GM23248 (cell line): Measurements from ENCODE around the gene MPV17. TPM values are rescaled to one million over a fixed set of nuclear protein-coding genes. Genes with fewer than 3 reads are reported as not detected.
"Not testable (repeated sequence)": the region's sequence is repeated elsewhere in the genome, so short reads cannot be mapped to it uniquely, and the experiment has no call there.

ENCODE experiments used
- DNase-seq: peaks from one replicate; pipeline ENCODE4 v3.0.0-alpha.2; 2015
- H2AFZ ChIP-seq: fragments of 200-600 bp; sonication (generic); 2 replicates; pipeline ENCODE4 v1.6.1; 2016; ENCODE audit warnings: antibody characterized with exemption
- H3F3A ChIP-seq: fragments of 200-600 bp; sonication (generic); 2 replicates; pipeline ENCODE4 v1.6.1; 2016; ENCODE audit warnings: mild to moderate bottlenecking, antibody characterized with exemption, mixed run types; ENCODE audit not compliant: insufficient read depth
- H3K27ac ChIP-seq: fragments of 200-600 bp; sonication (generic); 2 replicates; pipeline ENCODE4 v1.5.1; 2016; ENCODE audit warnings: mild to moderate bottlenecking
- H3K27me3 ChIP-seq: fragments of 200-600 bp; sonication (generic); replicated peaks from 2 replicates; pipeline ENCODE4 v1.6.1; 2016; ENCODE audit warnings: mild to moderate bottlenecking; ENCODE audit not compliant: insufficient read depth
- H3K36me3 ChIP-seq: fragments of 200-600 bp; sonication (generic); 2 replicates; pipeline ENCODE4 v1.6.1; 2016; ENCODE audit warnings: low read depth, mild to moderate bottlenecking
- H3K4me1 ChIP-seq: fragments of 200-600 bp; sonication (generic); 2 replicates; pipeline ENCODE4 v1.6.1; 2016; ENCODE audit warnings: mild to moderate bottlenecking; ENCODE audit not compliant: insufficient read depth
- H3K4me2 ChIP-seq: fragments of 200-600 bp; sonication (generic); one replicate; pipeline ENCODE4 v1.6.1; 2016; ENCODE audit warnings: mild to moderate bottlenecking; ENCODE audit not compliant: unreplicated experiment
- H3K4me3 ChIP-seq: fragments of 200-600 bp; sonication (generic); 2 replicates; pipeline ENCODE4 v1.5.1; 2016; ENCODE audit warnings: mild to moderate bottlenecking
- H3K79me2 ChIP-seq: fragments of 200-600 bp; sonication (generic); 2 replicates; pipeline ENCODE4 v1.6.1; 2016; ENCODE audit warnings: mild to moderate bottlenecking; ENCODE audit not compliant: insufficient read depth
- H3K9ac ChIP-seq: fragments of 200-600 bp; sonication (generic); 2 replicates; pipeline ENCODE4 v1.6.1; 2016; ENCODE audit warnings: mild to moderate bottlenecking
- H3K9me2 ChIP-seq: fragments of 200-600 bp; sonication (generic); 2 replicates; pipeline ENCODE4 v1.6.1; 2016; ENCODE audit warnings: mixed run types, mild to moderate bottlenecking, moderate library complexity; ENCODE audit not compliant: insufficient read depth
- H3K9me3 ChIP-seq: fragments of 200-600 bp; sonication (generic); one replicate; pipeline ENCODE4 v1.6.1; 2017; ENCODE audit warnings: low read depth
- H4K20me1 ChIP-seq: fragments of 200-600 bp; sonication (generic); 2 replicates; pipeline ENCODE4 v1.6.0; 2016; ENCODE audit not compliant: insufficient read depth
- EZH2 ChIP-seq: fragments of 200-600 bp; sonication (generic); IDR thresholded peaks from 2 replicates; pipeline ENCODE4 v1.6.1; 2018; ENCODE audit warnings: antibody characterized with exemption, mild to moderate bottlenecking; ENCODE audit not compliant: insufficient read depth, poor library complexity, severe bottlenecking
- EZH2phosphoT487 ChIP-seq: fragments of 200-600 bp; sonication (generic); IDR thresholded peaks from 2 replicates; pipeline ENCODE4 v1.6.1; 2018; ENCODE audit warnings: antibody characterized with exemption, moderate library complexity, mild to moderate bottlenecking, low read depth; ENCODE audit not compliant: insufficient read depth
- WGBS, 2 experiments: methylation state at CpG; one replicate each; pipeline ENCODE4 v1.1.6; 2015 to 2017; ENCODE audit warnings: low lambda C conversion rate in 2 of 2, low coverage in 1 of 2; ENCODE audit errors: missing lambda C conversion rate in 2 of 2; 5-methylcytosine and 5-hydroxymethylcytosine counted together
- in situ Hi-C: fragments of 300-500 bp; cut with MboI; formaldehyde crosslinking; loops from 2 replicates; pipeline ENCODE4 v1.15.0; 2020
- polyA plus RNA-seq: library from polyadenylated mRNA; unstranded; fragments of >200 nt; fragmentation: Nextera tagmentation; extraction: Ambion mirVana; gene quantifications from 2 replicates; pipeline ENCODE4 v1.2.1, GENCODE V29; 2016
- total RNA-seq: library from RNA; depleted of rRNA; stranded (reverse); fragments of >200 nt; shearing (Covaris generic); gene quantifications from 2 replicates; pipeline ENCODE4 v1.2.3, GENCODE V29; 2014

The MPV17 gene
- total and polyA plus RNA-seq, 2 experiments from 2014 or later, result 91.0 to 128 TPM

DNA sequence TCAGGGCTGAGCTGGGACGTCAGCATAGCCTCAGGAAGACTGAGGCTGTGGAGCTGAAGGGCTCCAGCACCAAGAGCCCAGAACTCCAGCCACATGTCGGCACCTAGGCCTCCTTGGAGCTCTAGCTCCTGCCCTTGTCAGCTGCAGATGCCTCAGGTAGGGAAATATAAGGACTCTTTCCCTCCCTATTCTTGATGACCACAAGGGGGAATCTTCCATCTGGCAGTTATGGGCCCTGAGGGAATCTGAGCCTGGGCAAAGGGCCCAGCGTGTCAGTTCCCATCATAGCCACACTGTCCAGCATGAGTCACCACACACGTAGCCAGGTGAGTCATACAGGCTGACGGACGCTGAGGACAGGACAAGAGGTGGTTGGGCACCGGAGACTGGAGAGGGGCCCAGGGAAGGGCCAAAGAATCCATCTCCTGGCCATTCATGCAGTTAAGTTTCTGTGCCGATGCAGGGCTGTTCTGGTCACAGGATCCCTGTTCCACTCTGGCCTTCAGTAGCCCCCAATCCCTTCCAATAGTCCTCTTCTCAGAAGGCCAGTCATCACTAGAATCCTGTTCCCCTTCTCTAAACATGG, 1.8 kb downstream of the MPV17 start:
- H3K4me3 ChIP-seq, result peak overlapping the region; percentile 97
- H2AFZ ChIP-seq, result no peak overlapping the region
- H4K20me1 ChIP-seq, result no peaks in the 10 kb centered on the region
- no peaks in the 10 kb centered on the region for H3K27me3 ChIP-seq
- peaks cover 28% of the 10 kb centered on the region for H3K79me2 ChIP-seq
- H3K4me2 ChIP-seq, result peak overlapping the region; percentile 98
- H3K4me1 ChIP-seq, result peaks cover 23% of the 10 kb centered on the region
- H3K36me3 ChIP-seq, result no peaks in the 10 kb centered on the region
- DNase-seq, result peak; percentile 99
- peak overlapping the region; percentile 96 for H3K27ac ChIP-seq
- WGBS, 2 experiments, result 28 to 32% methylated on average over 8 of the region's 8 CpGs
- in situ Hi-C loops, result no loop called here
- no peaks in the 10 kb centered on the region for H3K9me2 ChIP-seq
- TF ChIP-seq EZH2phosphoT487 (no peak), EZH2 (no peak)
- H3K9me3 ChIP-seq, result no peaks in the 10 kb centered on the region
- H3K9ac ChIP-seq, result peak overlapping the region; percentile 100
- peaks cover 30% of the 10 kb centered on the region for H3F3A ChIP-seq

- DNase-seq, H3K9me2 ChIP-seq, H3K9me3 ChIP-seq, H4K20me1 ChIP-seq, H3K4me3 ChIP-seq, H3K36me3 ChIP-seq, H3K4me2 ChIP-seq, in situ Hi-C loops, H3K9ac ChIP-seq, H3K27me3 ChIP-seq, H2AFZ ChIP-seq, H3K27ac ChIP-seq: not testable (repeated sequence)
- WGBS, 2 experiments, result 95 to 96% methylated on average over 12 to 15 of the region's 15 CpGs
- peaks cover 28% of the 10 kb centered on the region for H3K79me2 ChIP-seq
- peaks cover 30% of the 10 kb centered on the region for H3F3A ChIP-seq
- peaks cover 23% of the 10 kb centered on the region for H3K4me1 ChIP-seq
Measured at GRCh38 chr2:27319839-27320238, 3.1 kb downstream of the MPV17 start.

GRCh38 chr2:27316655-27317412, 6.1 kb downstream of the MPV17 start:
- H3K4me1 ChIP-seq, result peaks cover 13% of the 10 kb centered on the region
- H4K20me1 ChIP-seq, result no peaks in the 10 kb centered on the region
- DNase-seq, result no peak
- peaks cover 18% of the 10 kb centered on the region for H3K79me2 ChIP-seq
- WGBS, 2 experiments, result 81 to 82% methylated on average over 10 to 12 of the region's 12 CpGs
- H3K9me2 ChIP-seq, result no peaks in the 10 kb centered on the region
- H3K9me3 ChIP-seq, result no peaks in the 10 kb centered on the region
- H2AFZ ChIP-seq, result no peak overlapping the region
- in situ Hi-C loops, result no loop called here
- H3K36me3 ChIP-seq, result no peaks in the 10 kb centered on the region
- H3F3A ChIP-seq, result peaks cover 13% of the 10 kb centered on the region
- H3K4me3 ChIP-seq, result no peak overlapping the region
- no peak overlapping the region for H3K4me2 ChIP-seq
- no peaks in the 10 kb centered on the region for H3K27me3 ChIP-seq
- H3K27ac ChIP-seq, result no peak overlapping the region
- TF ChIP-seq EZH2phosphoT487 (no peak), EZH2 (no peak)
- H3K9ac ChIP-seq, result no peak overlapping the region

DNA sequence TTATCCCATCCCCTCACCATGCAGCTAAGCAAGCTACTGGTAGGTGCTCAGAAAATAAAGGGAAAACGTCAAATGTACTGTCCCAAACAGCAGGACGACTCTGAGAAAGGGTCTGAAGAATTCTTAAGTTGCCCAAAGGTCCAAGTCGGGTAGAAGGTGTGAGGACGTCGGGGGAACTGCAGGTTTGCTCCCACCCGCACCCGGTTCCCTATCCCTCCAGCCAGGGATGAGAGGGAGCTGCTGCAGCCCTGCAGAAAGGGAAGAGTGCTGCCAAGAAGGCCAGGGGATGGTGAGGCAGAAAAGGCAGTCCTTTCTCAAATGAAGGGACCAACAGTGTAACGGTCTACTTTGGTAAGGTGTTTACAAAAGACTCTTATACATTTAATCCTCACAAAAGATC, 7.8 kb downstream of the MPV17 start:
- H3K4me2 ChIP-seq, result no peak overlapping the region
- H3K27ac ChIP-seq, result no peak overlapping the region
- no peaks in the 10 kb centered on the region for H3K9me2 ChIP-seq
- 73 to 74% methylated on average over 8 of the region's 8 CpGs for WGBS, 2 experiments
- in situ Hi-C loops, result no loop called here
- no peaks in the 10 kb centered on the region for H3K9me3 ChIP-seq
- no peaks in the 10 kb centered on the region for H3F3A ChIP-seq
- no peak overlapping the region for H3K4me3 ChIP-seq
- H2AFZ ChIP-seq, result no peak overlapping the region
- no peak for TF ChIP-seq EZH2
- no peak for TF ChIP-seq EZH2phosphoT487
- H3K9ac ChIP-seq, result no peak overlapping the region
- H3K27me3 ChIP-seq, result no peaks in the 10 kb centered on the region
- DNase-seq, result no peak
- no peaks in the 10 kb centered on the region for H3K4me1 ChIP-seq
- peaks cover 13% of the 10 kb centered on the region for H3K79me2 ChIP-seq
- H4K20me1 ChIP-seq, result no peaks in the 10 kb centered on the region
- H3K36me3 ChIP-seq, result no peaks in the 10 kb centered on the region
